Ovary (tissue), 9 donors: Measurements from ENCODE around the gene HOXC11. TPM values are rescaled to one million over a fixed set of nuclear protein-coding genes. Genes with fewer than 3 reads are reported as not detected.

Experiments
- DNase-seq, 5 donors: peaks; one replicate each; pipeline ENCODE4 v3.0.0-alpha.2; 2019 to 2020
- H3K27ac ChIP-seq, 2 donors: fragments of 200-600 bp; one replicate each; pipeline versions ENCODE4 v1.5.1 to v1.8.0; 2019 to 2022
- H3K27me3 ChIP-seq: fragments of 200-600 bp; one replicate; pipeline ENCODE4 v1.8.0; 2022
- H3K36me3 ChIP-seq: fragments of 200-600 bp; sonication (generic); one replicate; pipeline ENCODE4 v1.5.1; 2019
- H3K4me1 ChIP-seq: one replicate; pipeline ENCODE4 v1.8.1; 2013; ENCODE audit warnings: mild to moderate bottlenecking, moderate library complexity; ENCODE audit not compliant: insufficient read depth
- H3K4me3 ChIP-seq: fragments of 200-600 bp; sonication (generic); one replicate; pipeline ENCODE4 v1.5.1; 2017
- H3K9me3 ChIP-seq, 2 donors: fragments of 200-600 bp in 1 of 2; sonication (generic) in 1 of 2; one replicate each; pipeline versions ENCODE4 v1.5.1 to v1.8.1; 2013 to 2019; ENCODE audit warnings: mild to moderate bottlenecking in 1 of 2, moderate library complexity in 1 of 2
- EP300 ChIP-seq: sonication (generic); formaldehyde crosslinking; IDR thresholded peaks from one replicate; pipeline ENCODE4 v1.6.1; 2017; ENCODE audit warnings: antibody characterized with exemption
- POLR2A ChIP-seq: fragments of 450-650 bp; IDR thresholded peaks from one replicate; pipeline ENCODE4 v1.6.1; 2017; ENCODE audit warnings: antibody characterized with exemption, mild to moderate bottlenecking, moderate library complexity
- WGBS, 3 donors: extraction: QIAGEN DNeasy Blood & Tissue Kit in 1 of 3; methylation state at CpG; one replicate each; pipeline versions ENCODE4 v1.1.5 to v1.1.7; 2013 to 2017; 5-methylcytosine and 5-hydroxymethylcytosine counted together
- intact Hi-C, 4 donors: fragments of 100-400 bp; cut with DNase I; formaldehyde crosslinking; loops; one replicate each; pipeline versions ENCODE4 v1.11.0 to v1.15.1; 2022 to 2023
- polyA plus RNA-seq, 2 donors: library from polyadenylated mRNA; stranded (reverse); fragments of 200-250 nt in 1 of 2; fragments of 350-450 nt in 1 of 2; fragmentation: Illumina TruSeq in 1 of 2; extraction: RNeasy Lipid Tissue Mini Kit (QIAGEN cat#74804) in 1 of 2; gene quantifications; one replicate each; pipeline ENCODE4 v1.2.3, GENCODE V29; 2013 to 2014
- total RNA-seq, 7 donors: library from RNA; depleted of rRNA in 2 of 7; stranded (reverse); fragments of >200 nt in 2 of 7; fragmentation: NEBNext Ultra II Directional in 3 of 7; extraction: Animal tissue kit (Norgen Biotek cat#: 25700) in 3 of 7; gene quantifications; one replicate each; pipeline versions ENCODE4 v1.1.0 to v1.2.4, GENCODE V29; 2016 to 2023
- TF ChIP-seq, protein P1 (sequence below), 3 donors: fragments of 450-650 bp in 2 of 3; fragments of 200-600 bp in 1 of 3; IDR thresholded peaks; one replicate each; pipeline versions ENCODE4 v1.5.1 to v1.8.0; 2016 to 2022; ENCODE audit warnings: antibody characterized with exemption in 3 of 3, mild to moderate bottlenecking in 1 of 3
- donor health status: DM: no; HTN: no; CAD: no; lungs with moderate emphysema.
- donor health status: DM: no; HTN: no; CAD: no.
- donor health status: Bipolar disorder and iron deficiency.
- donor health status: DM: yes; HTN: yes; CAD: no.
- donor health status: DM: no; HTN: no; CAD: no.
- donor health status: DM: yes; HTN: yes; CAD: no.

The HOXC11 gene
- total and polyA plus RNA-seq, 9 donors = 0.12 to 1.1 TPM; not detected in 7

DNA sequence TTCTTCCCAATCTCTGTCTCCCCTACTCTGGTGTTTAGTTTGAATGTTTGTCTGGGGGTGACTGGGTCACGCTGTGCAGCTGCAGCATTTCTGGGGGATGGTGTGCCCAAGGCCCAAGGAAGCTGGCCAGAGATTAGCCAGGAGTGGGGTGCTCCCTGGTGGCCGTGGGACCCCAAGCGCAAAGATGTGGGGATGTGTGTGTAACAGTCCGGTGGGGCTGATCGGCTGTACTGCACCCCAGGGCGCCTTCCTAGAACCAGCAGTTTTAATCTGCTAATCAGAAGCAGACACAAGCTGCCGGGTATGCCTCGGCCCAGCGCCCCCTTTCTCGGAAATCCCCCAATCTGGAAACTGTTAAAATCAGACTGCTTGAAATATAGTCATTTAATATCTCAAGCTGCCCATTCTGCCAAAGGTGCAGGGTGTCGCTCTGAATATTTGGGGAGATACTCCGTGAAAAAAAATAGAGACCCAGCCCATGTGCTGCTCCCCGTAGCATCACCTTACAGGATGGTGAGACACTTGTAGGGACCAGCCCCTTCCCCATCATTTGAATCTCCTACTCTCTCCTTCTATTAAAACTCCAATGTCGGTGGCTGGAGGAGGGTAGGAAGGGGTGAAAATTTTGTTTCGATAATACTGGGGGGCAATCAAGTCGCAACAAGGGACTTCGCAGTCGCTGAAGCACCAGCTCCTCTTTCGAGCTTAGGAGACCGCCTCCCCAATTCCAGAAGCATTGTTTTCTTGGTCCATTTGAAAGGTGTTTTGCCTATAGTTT, 31.3 kb downstream of the HOXC11 start:
- H3K36me3 ChIP-seq = no peaks in the 10 kb centered on the region
- DNase-seq = no peak
- no peaks in the 10 kb centered on the region for H3K27me3 ChIP-seq
- H3K4me1 ChIP-seq = peaks cover 3% of the 10 kb centered on the region
- intact Hi-C loops = loop anchor here (2.0 to 10.0 kb wide), 5 partner anchors 189 to 371 kb away; partner anchors contain the start of gene GPR84 (in 2 of the 4)
- H3K4me3 ChIP-seq = no peak overlapping the region
- TF ChIP-seq, protein P1, sequence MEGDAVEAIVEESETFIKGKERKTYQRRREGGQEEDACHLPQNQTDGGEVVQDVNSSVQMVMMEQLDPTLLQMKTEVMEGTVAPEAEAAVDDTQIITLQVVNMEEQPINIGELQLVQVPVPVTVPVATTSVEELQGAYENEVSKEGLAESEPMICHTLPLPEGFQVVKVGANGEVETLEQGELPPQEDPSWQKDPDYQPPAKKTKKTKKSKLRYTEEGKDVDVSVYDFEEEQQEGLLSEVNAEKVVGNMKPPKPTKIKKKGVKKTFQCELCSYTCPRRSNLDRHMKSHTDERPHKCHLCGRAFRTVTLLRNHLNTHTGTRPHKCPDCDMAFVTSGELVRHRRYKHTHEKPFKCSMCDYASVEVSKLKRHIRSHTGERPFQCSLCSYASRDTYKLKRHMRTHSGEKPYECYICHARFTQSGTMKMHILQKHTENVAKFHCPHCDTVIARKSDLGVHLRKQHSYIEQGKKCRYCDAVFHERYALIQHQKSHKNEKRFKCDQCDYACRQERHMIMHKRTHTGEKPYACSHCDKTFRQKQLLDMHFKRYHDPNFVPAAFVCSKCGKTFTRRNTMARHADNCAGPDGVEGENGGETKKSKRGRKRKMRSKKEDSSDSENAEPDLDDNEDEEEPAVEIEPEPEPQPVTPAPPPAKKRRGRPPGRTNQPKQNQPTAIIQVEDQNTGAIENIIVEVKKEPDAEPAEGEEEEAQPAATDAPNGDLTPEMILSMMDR (IDR thresholded peaks at IDR 0.05) = no peak
- TF ChIP-seq EP300 (no peak), POLR2A (no peak)
- WGBS, 3 donors = 65 to 83% (median 82%) methylated on average over 20 of the region's 20 CpGs
- H3K27ac ChIP-seq = no peak overlapping the region
- no peaks in the 10 kb centered on the region for H3K9me3 ChIP-seq

DNA sequence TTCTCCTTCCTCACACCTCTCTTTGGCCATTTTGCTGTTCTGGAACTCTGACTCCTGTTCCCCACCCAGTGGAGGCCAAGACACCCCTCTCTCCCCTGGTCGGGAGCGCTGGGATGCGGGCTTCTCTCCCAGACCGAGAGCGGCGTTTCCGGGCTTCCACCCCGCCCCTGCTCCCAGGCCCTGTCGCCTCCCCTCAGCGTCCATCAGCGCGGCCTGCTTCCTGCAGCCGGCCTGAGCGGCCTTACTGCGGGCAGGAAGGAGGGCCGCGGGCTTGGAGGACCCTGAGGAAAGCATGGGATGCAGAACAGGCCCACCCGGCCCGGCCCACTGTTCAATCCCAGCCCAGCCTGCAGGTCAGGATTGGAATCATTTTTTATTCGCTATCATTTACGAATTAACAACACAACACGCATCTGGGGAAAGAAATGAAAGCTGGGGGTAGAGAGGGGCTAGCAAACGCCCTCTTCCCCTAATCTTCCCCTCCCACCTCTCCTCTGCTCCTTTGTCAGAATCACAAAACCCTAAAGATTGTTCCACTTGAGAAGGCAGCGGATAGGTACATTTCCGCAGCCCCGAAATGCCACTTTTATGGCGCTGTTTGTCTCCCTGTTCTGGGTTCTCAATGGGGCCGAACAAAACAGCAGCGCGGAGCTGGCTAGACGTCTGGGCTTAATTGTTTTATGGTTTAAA, 32.1 kb downstream of the HOXC11 start:
- no peaks in the 10 kb centered on the region for H3K9me3 ChIP-seq
- 60 to 74% (median 70%) methylated on average over 31 of the region's 31 CpGs for whole genome bisulfite sequencing, 3 donors
- TF ChIP-seq POLR2A (no peak), EP300 (no peak)
- TF ChIP-seq, protein P1 (IDR thresholded peaks at IDR 0.05) = no peak
- no peaks in the 10 kb centered on the region for H3K27me3 ChIP-seq
- no peak for DNase-seq
- no peak overlapping the region for H3K4me3 ChIP-seq
- no peaks in the 10 kb centered on the region for H3K36me3 ChIP-seq
- intact Hi-C loops = loop anchor here (2.0 to 10.0 kb wide), 6 partner anchors 187 to 370 kb away; partner anchors contain the start of gene GPR84 (in 2 of the 4)
- no peak overlapping the region for H3K27ac ChIP-seq
- peaks cover 3% of the 10 kb centered on the region for H3K4me1 ChIP-seq

- Histone ChIP-seq H3K4me3 (no peak overlapping the region), H3K4me1 (peaks cover 2% of the 10 kb centered on the region), H3K36me3 (no peaks in the 10 kb centered on the region), H3K9me3 (no peaks in the 10 kb centered on the region), H3K27me3 (no peaks in the 10 kb centered on the region), H3K27ac (no peak overlapping the region)
- intact Hi-C loops = loop anchor here (2.0 to 10.0 kb wide), 5 partner anchors 187 to 369 kb away; partner anchors contain the start of gene GPR84 (in 2 of the 4)
- TF ChIP-seq EP300 (no peak), POLR2A (no peak)
- TF ChIP-seq, protein P1 (IDR thresholded peaks at IDR 0.05) = no peak
- 13 to 24% (median 19%) methylated on average over 26 of the region's 26 CpGs for WGBS, 3 donors
- no peak for DNase-seq
Observed at GRCh38 chr12:54005531-54005852, 32.6 kb downstream of the HOXC11 start.

DNA sequence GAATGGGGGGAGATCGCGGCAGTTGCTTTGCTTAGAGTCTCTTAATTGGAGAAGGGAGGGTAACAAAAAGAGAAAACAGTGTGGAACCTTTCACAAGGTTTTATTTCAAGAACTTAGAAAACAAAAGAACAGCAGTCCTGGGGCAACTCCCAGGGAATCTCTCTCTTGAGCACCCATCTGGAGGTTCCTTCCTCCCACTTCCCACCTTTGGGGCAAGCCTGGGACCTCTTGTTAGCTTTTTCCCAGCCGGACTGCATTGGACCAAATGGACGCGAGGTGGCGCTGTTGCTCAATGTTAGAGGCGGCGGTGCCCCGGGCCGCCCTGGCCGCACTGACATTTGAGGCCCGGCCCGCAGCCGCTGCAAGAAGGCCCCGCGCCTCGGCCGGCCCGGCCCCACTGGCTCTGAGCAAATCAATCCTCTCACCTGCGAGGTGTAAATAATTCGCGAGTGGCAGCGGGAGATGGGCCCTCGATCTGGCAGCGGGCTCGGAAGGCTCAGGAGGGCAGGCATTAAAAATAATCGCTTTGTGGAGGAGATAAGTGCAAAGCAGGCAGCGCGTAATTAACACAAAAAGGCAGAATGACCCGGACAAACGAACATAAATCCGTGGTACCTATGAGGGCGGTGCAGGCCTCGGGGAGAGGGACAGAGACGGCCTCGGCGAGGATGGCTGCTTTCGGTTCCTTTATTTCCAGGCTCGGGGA, 33.1 kb downstream of the HOXC11 start:
- H3K4me1 ChIP-seq = peaks cover 2% of the 10 kb centered on the region
- intact Hi-C loops = loop anchor here (2.0 to 10.0 kb wide), 5 partner anchors 186 to 369 kb away; partner anchors contain the start of gene GPR84 (in 2 of the 4)
- peak overlapping the region; percentile 14 for H3K4me3 ChIP-seq
- 10 to 15% (median 11%) methylated on average over 39 of the region's 39 CpGs for WGBS, 3 donors
- peak overlapping the region in 1 of 2 donors; percentile 13 for H3K27ac ChIP-seq
- no peaks in the 10 kb centered on the region for H3K36me3 ChIP-seq
- TF ChIP-seq, protein P1 (IDR thresholded peaks at IDR 0.05) = peak; percentile 95 to 97 (median 96)
- TF ChIP-seq POLR2A (no peak), EP300 (no peak)
- no peaks in the 10 kb centered on the region for H3K27me3 ChIP-seq
- no peaks in the 10 kb centered on the region for H3K9me3 ChIP-seq
- DNase-seq = peak; percentile 85 to 95 (median 93)
